HepG2 (cell line): ENCODE results near the gene NUBP1. TPM values are rescaled to one million over a fixed set of nuclear protein-coding genes. Genes with fewer than 3 reads are reported as not detected.

Experiments
- CCDC6 ChIP-seq: sonication (generic); formaldehyde crosslinking; IDR thresholded peaks from 2 replicates; pipeline ENCODE4 v1.8.1; 2022; ENCODE audit warnings: mild to moderate bottlenecking, missing genetic modification reagents, moderate library complexity
- CREB1 ChIP-seq, 2 experiments: fragments of 450-650 bp in 1 of 2; IDR thresholded peaks; 2 replicates each; pipeline ENCODE4 v1.6.1; 2016 to 2017; ENCODE audit warnings: control low read depth in 1 of 2, mild to moderate bottlenecking in 1 of 2, missing compliant biosample characterization in 1 of 2, missing genetic modification characterization in 1 of 2
- FIP1L1 ChIP-seq: fragments of 200-400 bp; formaldehyde crosslinking; IDR thresholded peaks from 2 replicates; pipeline ENCODE4 v1.6.1; 2018; ENCODE audit warnings: low read depth, mild to moderate bottlenecking, low read length, moderate library complexity, borderline replicate concordance; ENCODE audit not compliant: insufficient read depth
- GATAD2A ChIP-seq: IDR thresholded peaks from 2 replicates; pipeline ENCODE4 v1.6.1; 2016
- KLF9 ChIP-seq: IDR thresholded peaks from 2 replicates; pipeline ENCODE4 v1.6.1; 2016; ENCODE audit warnings: low read depth
- MAFG ChIP-seq: sonication (generic); formaldehyde crosslinking; IDR thresholded peaks from 2 replicates; pipeline ENCODE4 v1.5.1; 2020; ENCODE audit warnings: mild to moderate bottlenecking, missing genetic modification reagents
- MTA1 ChIP-seq: sonication (generic); formaldehyde crosslinking; IDR thresholded peaks from 2 replicates; pipeline ENCODE4 v1.4.0; 2020; ENCODE audit warnings: missing genetic modification reagents, mild to moderate bottlenecking, borderline replicate concordance
- NCOA2 ChIP-seq: sonication (generic); formaldehyde crosslinking; IDR thresholded peaks from 2 replicates; pipeline ENCODE4 v1.8.0; 2022; ENCODE audit warnings: inconsistent platforms
- SATB2 ChIP-seq: sonication (generic); formaldehyde crosslinking; IDR thresholded peaks from 2 replicates; pipeline ENCODE4 v1.5.0; 2020; ENCODE audit warnings: missing genetic modification reagents
- SMAD9 ChIP-seq: sonication (generic); formaldehyde crosslinking; IDR thresholded peaks from 2 replicates; pipeline ENCODE4 v1.5.1; 2020; ENCODE audit warnings: mild to moderate bottlenecking, missing genetic modification reagents
- SRF ChIP-seq: IDR thresholded peaks from 2 replicates; pipeline ENCODE4 v1.6.1; 2011; ENCODE audit warnings: mild to moderate bottlenecking, low read depth, low read length, moderate library complexity
- SSRP1 ChIP-seq: IDR thresholded peaks from 2 replicates; pipeline ENCODE4 v1.6.1; 2016; ENCODE audit warnings: control low read depth
- ZFX ChIP-seq: sonication (generic); formaldehyde crosslinking; IDR thresholded peaks from 2 replicates; pipeline ENCODE4 v1.4.0; 2020; ENCODE audit warnings: mild to moderate bottlenecking, low read depth, missing genetic modification reagents, moderate library complexity
- ZNF138 ChIP-seq: sonication (generic); formaldehyde crosslinking; IDR thresholded peaks from 2 replicates; pipeline ENCODE4 v1.5.0; 2020; ENCODE audit warnings: mild to moderate bottlenecking, low read depth, missing genetic modification reagents
- ZNF335 ChIP-seq: sonication (generic); formaldehyde crosslinking; IDR thresholded peaks from 2 replicates; pipeline ENCODE4 v1.4.0; 2020; ENCODE audit warnings: missing genetic modification reagents
- ZNF337 ChIP-seq: sonication (generic); formaldehyde crosslinking; IDR thresholded peaks from 2 replicates; pipeline ENCODE4 v1.5.1; 2020; ENCODE audit warnings: missing genetic modification reagents, low read depth, mild to moderate bottlenecking, borderline replicate concordance
- ZNF441 ChIP-seq: sonication (generic); formaldehyde crosslinking; IDR thresholded peaks from 2 replicates; pipeline ENCODE4 v1.7.0; 2021; ENCODE audit warnings: missing genetic modification reagents, borderline replicate concordance
- ZNF496 ChIP-seq: sonication (generic); formaldehyde crosslinking; IDR thresholded peaks from 2 replicates; pipeline ENCODE4 v1.8.1; 2023; ENCODE audit warnings: mild to moderate bottlenecking, moderate library complexity, missing genetic modification reagents; ENCODE audit not compliant: insufficient replicate concordance
- ZNF501 ChIP-seq: sonication (generic); formaldehyde crosslinking; IDR thresholded peaks from 2 replicates; pipeline ENCODE4 v1.5.1; 2020; ENCODE audit warnings: mild to moderate bottlenecking, moderate library complexity, missing genetic modification reagents
- polyA plus RNA-seq, 8 experiments: library from polyadenylated mRNA; depleted of rRNA in 3 of 8; stranded (reverse) in 7 of 8; unstranded in 1 of 8; fragments of >200 nt; fragmentation: Illumina TruSeq in 4 of 8; extraction: Trizol in 4 of 8; gene quantifications; 2 replicates each; pipeline versions ENCODE4 v1.2.1 to v1.2.3, GENCODE V29; 2011 to 2016; ENCODE audit warnings: low read depth in 4 of 8, missing spikeins in 1 of 8, mixed read lengths in 1 of 8; ENCODE audit not compliant: insufficient read depth in 1 of 8
- total RNA-seq, 5 experiments: library from RNA; depleted of rRNA; stranded (reverse); fragments of >200 nt; fragmentation: Illumina TruSeq; extraction: Trizol; gene quantifications; 2 replicates each; pipeline ENCODE4 v1.2.3, GENCODE V29; 2016; ENCODE audit warnings: low read depth in 1 of 5
- TF ChIP-seq, protein P1 (sequence below): IDR thresholded peaks from 2 replicates; pipeline ENCODE4 v1.6.1; 2012; ENCODE audit warnings: inconsistent platforms
- TF ChIP-seq, protein P2 (sequence below): sonication (generic); formaldehyde crosslinking; IDR thresholded peaks from 2 replicates; pipeline ENCODE4 v1.4.0; 2020; ENCODE audit warnings: missing genetic modification reagents, borderline replicate concordance
- TF ChIP-seq, protein P3 (sequence below): sonication (generic); formaldehyde crosslinking; IDR thresholded peaks from 2 replicates; pipeline ENCODE4 v1.8.1; 2023; ENCODE audit warnings: mild to moderate bottlenecking, missing genetic modification reagents
- TF ChIP-seq, protein P4 (sequence below): sonication (generic); formaldehyde crosslinking; IDR thresholded peaks from 2 replicates; pipeline ENCODE4 v1.9.0; 2021; ENCODE audit warnings: missing genetic modification reagents, borderline replicate concordance
- TF ChIP-seq, protein P5 (sequence below): sonication (generic); IDR thresholded peaks from 2 replicates; pipeline ENCODE4 v1.6.1; 2016; ENCODE audit warnings: low read depth, borderline replicate concordance

The NUBP1 gene
- total and polyA plus RNA-seq, 2 of the 13 experiments (the other 11 are each of a cell fraction or from before 2014, with no cell fraction given) = 53.5 to 70.4 TPM

DNA sequence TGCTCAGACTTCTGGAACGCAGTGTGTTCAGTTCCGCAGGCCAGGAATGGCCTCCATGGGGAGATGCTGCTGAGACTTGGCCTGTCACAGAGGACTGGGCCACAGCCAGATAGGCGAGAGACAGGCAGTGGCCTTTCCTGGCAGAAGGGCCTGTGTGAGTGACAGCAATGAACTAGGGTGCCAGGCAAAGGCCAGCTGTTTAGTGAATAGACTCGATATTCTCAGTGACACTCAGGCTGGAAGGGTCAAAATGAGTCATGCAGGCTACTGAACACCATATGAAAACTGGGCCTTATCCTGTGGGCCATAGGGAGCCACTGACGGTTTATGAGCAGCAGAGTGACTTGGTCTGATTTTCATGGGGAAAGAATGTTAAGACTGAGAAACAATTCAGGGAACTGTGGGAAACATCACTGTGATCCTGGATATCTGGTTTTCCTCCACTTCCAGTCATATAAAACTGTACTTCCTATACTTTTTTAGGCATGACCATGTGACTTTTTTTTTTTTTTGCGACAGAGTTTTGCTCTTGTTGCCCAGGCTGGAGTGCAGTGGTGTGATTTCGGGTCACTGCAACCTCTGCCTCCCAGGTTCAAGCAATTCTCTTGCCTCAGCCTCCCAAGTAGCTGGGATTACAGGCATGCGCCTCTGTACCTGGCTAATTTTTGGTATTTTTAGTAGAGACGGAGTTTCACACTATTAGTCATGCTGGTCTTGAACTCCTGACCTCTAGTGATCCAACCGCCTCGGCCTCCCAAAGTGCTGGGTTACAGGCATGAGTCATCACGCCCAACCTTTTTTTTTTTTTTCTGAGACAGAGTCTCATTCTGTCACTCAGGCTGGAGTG lies 5.2 kb upstream of the NUBP1 start (continued):
- no peak for TF ChIP-seq SRF
- TF ChIP-seq SSRP1 (CRISPR knock-in tag) = no peak
- TF ChIP-seq, protein P1, sequence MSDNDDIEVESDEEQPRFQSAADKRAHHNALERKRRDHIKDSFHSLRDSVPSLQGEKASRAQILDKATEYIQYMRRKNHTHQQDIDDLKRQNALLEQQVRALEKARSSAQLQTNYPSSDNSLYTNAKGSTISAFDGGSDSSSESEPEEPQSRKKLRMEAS = no peak; the same call in 1 of the 2 replicates
- no peak for TF ChIP-seq MTA1 (CRISPR knock-in tag)
- TF ChIP-seq ZNF335 (CRISPR knock-in tag) = no peak
- TF ChIP-seq, protein P2, sequence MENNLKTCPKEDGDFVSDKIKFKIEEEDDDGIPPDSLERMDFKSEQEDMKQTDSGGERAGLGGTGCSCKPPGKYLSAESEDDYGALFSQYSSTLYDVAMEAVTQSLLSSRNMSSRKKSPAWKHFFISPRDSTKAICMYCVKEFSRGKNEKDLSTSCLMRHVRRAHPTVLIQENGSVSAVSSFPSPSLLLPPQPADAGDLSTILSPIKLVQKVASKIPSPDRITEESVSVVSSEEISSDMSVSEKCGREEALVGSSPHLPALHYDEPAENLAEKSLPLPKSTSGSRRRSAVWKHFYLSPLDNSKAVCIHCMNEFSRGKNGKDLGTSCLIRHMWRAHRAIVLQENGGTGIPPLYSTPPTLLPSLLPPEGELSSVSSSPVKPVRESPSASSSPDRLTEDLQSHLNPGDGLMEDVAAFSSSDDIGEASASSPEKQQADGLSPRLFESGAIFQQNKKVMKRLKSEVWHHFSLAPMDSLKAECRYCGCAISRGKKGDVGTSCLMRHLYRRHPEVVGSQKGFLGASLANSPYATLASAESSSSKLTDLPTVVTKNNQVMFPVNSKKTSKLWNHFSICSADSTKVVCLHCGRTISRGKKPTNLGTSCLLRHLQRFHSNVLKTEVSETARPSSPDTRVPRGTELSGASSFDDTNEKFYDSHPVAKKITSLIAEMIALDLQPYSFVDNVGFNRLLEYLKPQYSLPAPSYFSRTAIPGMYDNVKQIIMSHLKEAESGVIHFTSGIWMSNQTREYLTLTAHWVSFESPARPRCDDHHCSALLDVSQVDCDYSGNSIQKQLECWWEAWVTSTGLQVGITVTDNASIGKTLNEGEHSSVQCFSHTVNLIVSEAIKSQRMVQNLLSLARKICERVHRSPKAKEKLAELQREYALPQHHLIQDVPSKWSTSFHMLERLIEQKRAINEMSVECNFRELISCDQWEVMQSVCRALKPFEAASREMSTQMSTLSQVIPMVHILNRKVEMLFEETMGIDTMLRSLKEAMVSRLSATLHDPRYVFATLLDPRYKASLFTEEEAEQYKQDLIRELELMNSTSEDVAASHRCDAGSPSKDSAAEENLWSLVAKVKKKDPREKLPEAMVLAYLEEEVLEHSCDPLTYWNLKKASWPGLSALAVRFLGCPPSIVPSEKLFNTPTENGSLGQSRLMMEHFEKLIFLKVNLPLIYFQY (CRISPR knock-in tag) = no peak
- TF ChIP-seq, protein P3, sequence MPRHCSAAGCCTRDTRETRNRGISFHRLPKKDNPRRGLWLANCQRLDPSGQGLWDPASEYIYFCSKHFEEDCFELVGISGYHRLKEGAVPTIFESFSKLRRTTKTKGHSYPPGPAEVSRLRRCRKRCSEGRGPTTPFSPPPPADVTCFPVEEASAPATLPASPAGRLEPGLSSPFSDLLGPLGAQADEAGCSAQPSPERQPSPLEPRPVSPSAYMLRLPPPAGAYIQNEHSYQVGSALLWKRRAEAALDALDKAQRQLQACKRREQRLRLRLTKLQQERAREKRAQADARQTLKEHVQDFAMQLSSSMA (CRISPR knock-in tag) = no peak
- TF ChIP-seq ZNF501 (CRISPR knock-in tag) = peak; percentile 69
- 0 out of 2 replicates have a peak, but pooled peaks have one; percentile 20 for TF ChIP-seq NCOA2 (CRISPR knock-in tag)
- TF ChIP-seq ZFX (CRISPR knock-in tag) = no peak; the same call in 1 of the 2 replicates
- TF ChIP-seq SMAD9 = no peak
- no peak for TF ChIP-seq ZNF138 (CRISPR knock-in tag)
- TF ChIP-seq FIP1L1 = no peak
- no peak for TF ChIP-seq ZNF496
- TF ChIP-seq KLF9 = no peak
- TF ChIP-seq, protein P4, sequence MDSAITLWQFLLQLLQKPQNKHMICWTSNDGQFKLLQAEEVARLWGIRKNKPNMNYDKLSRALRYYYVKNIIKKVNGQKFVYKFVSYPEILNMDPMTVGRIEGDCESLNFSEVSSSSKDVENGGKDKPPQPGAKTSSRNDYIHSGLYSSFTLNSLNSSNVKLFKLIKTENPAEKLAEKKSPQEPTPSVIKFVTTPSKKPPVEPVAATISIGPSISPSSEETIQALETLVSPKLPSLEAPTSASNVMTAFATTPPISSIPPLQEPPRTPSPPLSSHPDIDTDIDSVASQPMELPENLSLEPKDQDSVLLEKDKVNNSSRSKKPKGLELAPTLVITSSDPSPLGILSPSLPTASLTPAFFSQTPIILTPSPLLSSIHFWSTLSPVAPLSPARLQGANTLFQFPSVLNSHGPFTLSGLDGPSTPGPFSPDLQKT (CRISPR knock-in tag) = no peak
- no peak for TF ChIP-seq CCDC6 (CRISPR knock-in tag)
- peak; percentile 80 for TF ChIP-seq CREB1 (IDR thresholded peaks at IDR 0.05)
- no peak for TF ChIP-seq CREB1 (CRISPR knock-in tag; IDR thresholded peaks at IDR 0.05)
- TF ChIP-seq SATB2 (CRISPR knock-in tag) = no peak
- no peak for TF ChIP-seq ZNF337
- TF ChIP-seq ZNF441 (CRISPR knock-in tag) = peak; percentile 89
- TF ChIP-seq, protein P5, sequence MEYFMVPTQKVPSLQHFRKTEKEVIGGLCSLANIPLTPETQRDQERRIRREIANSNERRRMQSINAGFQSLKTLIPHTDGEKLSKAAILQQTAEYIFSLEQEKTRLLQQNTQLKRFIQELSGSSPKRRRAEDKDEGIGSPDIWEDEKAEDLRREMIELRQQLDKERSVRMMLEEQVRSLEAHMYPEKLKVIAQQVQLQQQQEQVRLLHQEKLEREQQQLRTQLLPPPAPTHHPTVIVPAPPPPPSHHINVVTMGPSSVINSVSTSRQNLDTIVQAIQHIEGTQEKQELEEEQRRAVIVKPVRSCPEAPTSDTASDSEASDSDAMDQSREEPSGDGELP = peak; percentile 66; the same call in 1 of the 2 replicates
- TF ChIP-seq GATAD2A (CRISPR knock-in tag) = no peak
- TF ChIP-seq MAFG (CRISPR knock-in tag) = no peak
